HG03066 (cell line): ENCODE results near the gene TAF4.

Experiments used
- ATAC-seq: cut with Tn5 transposase; IDR thresholded peaks from one replicate; pipeline ENCODE4 v1.9.1; 2021; ENCODE audit warnings: low read depth; ENCODE audit not compliant: unreplicated experiment

TAF4 gene

GRCh38 chr20:61966492-61967244, 99.0 kb downstream of the TAF4 start:
- ATAC-seq: no peak

GRCh38 chr20:61965606-61966491, 99.8 kb downstream of the TAF4 start:
- no peak for ATAC-seq

GRCh38 chr20:61964675-61965605, 100.7 kb downstream of the TAF4 start:
- ATAC-seq: no peak

DNA sequence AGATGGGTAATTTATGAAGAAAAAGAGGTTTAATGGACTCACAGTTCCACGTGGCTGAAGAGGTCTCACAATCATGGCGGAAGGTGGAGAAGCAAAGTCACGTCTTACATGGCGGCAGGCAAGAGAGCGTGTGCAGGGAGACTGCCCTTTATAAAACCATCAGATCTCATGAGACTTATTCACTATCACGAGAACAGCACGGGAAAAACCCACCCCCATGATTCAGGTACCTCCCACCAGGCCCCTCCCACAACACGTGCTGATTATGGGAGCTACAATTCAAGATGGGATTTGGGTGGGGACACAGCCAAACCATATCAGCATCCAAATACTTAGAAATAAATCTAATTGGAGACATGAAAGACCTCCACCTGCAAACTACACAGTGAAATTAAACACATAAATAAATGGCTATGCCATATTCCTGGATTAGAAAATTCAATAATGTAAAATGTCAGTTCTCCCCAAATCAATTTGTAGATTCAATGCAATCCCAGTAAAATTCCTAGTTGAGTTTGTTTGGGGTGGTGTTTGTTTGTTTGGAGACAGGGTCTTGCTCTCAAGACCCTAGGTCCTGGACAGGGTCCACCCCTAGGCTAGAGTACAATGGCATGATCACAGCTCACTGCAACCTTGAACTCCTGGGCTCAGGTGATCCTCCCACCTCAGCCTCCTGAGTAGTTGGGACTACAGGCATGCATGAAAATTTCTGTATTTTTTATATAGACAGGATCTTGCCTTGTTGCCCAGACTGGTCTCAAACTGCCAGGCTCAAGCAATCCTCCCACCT, 101.6 kb downstream of the TAF4 start:
- ATAC-seq: no peak

DNA sequence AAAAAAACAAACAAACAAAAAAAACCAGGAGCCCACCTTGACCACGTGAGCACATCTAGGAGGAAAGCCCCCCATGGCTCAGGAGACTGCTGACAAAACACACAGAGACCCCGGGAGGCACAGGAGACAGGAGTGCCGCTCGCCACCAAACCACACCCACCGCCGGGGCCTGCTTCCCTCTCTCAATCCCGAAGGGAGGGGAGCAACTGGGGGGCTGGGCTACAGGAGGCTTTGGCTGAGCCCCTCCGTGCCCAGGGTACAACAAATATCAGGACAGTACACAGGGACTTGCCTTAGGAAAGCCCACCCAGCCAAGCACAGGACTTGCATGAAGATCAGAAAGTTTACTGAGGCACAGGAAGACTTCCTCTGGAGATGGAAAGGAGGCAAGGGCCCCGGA, 102.5 kb downstream of the TAF4 start:
- ATAC-seq: no peak

- ATAC-seq: no peak
Observed at GRCh38 chr20:61960836-61961235, 104.8 kb downstream of the TAF4 start.

- no peak for ATAC-seq
Observed at GRCh38 chr20:61958773-61959700, 106.6 kb downstream of the TAF4 start.

- no peak for ATAC-seq
Observed at GRCh38 chr20:61957961-61958715, 107.5 kb downstream of the TAF4 start.

- no peak for ATAC-seq
Observed at GRCh38 chr20:61956396-61957342, 109.0 kb downstream of the TAF4 start.

GRCh38 chr20:61955668-61956395, 109.8 kb downstream of the TAF4 start:
- no peak for ATAC-seq

DNA sequence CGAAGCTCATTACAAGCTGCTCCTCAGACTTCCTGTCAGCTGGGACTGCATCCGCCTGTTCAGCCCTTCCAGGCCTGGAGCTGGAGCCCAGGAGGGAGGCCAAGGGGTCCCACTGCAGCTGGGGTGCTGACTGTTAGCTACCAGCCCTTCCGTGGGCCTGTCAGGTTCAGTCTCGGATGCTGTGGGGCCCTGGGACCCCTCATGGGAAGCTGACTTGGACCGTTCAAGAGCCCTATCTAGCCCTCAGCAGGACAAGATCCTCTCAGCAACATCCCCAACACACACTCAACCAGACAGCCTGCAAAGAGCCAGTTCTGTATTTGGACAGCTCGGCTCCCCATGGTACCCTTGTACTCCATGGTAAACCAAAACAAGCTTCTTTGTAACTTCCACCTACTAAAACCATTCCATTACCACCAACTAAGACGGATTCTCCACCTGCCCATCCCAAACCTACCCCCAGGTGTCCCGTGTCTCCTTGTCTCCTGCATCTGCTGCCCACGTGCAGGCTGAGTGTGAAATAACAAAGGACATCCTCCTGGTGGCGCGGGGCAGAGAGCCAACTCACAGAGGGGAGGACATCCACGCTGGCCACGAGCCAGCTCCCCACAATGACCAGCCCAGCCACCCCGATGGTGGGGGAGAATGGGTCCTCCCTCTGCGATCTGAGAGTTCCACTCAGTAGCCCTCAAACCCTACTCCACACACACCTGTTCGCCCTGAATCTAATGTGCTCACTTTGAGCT, 111.2 kb downstream of the TAF4 start:
- no peak for ATAC-seq

GRCh38 chr20:61953037-61954021, 112.4 kb downstream of the TAF4 start:
- no peak for ATAC-seq

DNA sequence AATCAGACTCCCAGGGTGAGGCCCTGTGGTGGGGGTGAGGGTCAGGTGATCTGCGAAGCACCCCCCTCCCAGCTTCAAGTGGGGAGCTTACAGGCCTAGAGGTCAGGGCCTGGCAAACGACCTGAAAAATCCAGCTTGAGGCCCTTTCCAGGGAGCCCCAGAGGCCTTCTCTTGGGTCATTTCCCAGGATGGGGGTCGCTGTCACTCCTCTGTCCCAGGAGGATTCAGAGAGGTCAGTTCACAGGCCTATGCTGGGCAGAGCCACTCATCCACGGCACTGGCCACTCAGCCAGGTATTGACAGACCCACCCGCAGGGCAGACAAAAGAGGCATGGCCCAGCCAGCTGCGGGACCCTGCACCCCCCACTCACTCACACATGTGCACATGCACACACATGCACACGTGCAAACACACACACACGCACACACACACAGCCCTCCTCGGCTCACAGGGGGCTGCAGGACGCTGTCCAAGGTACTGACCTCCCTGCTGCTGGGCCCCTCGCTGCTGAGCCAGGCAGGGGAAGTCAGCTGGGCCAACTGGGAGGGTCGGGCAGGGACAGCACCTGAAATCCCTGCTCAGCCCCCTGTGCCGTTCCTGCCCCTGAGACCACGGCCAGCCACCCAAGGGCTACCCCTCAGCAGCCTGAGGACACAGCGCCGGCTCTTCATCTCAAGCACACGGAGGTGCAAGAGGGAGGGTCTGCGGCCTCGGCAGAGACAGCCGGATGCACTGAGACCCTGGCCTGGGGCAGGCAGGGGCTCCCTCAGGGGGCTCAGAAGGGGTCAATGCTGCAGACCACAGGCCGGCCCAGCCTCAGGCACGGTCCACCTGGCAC, 113.8 kb downstream of the TAF4 start:
- ATAC-seq: no peak

DNA sequence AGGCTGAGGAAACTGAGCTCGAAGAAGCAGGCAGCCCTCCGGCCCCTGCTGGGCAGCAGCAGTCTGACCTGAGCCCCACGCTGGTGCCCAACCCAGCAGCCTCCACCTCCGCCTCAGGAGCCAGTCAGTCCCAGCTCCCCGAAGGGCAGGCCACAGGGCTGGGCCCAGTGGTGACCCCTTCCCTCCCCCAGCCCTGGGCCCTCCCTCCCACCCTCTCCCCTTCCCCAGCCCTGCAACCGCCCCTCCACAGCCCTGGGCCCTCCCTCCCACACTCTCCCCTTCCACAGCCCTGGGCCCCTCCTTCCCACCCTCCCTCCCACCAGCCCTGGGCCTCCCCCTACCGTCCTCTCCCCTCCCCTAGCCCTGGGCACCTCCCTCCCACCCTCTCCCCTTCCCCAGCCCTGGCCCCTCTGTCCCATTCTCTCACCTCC, 115.0 kb downstream of the TAF4 start:
- no peak for ATAC-seq
